ENCODE measurements around the gene USP53. TPM values are rescaled to one million over a fixed set of nuclear protein-coding genes. Genes with fewer than 3 reads are reported as not detected.

The USP53 gene
- total and polyA plus RNA-seq, 2 experiments from 2014 or later, result 17.1 to 27.7 TPM

GRCh38 chr4:119229908-119230687, 17.6 kb downstream of the USP53 start:
- peaks cover 9% of the 10 kb centered on the region for H4K20me1 ChIP-seq (replicated peaks; ENCODE audit: insufficient read depth)
- no peaks in the 10 kb centered on the region for H3K9me2 ChIP-seq (ENCODE audit: insufficient read depth)
- no peak for ATAC-seq
- H3K4me1 Mint-ChIP-seq, result peaks cover 3% of the 10 kb centered on the region; the same call in 2 of the 3 replicates
- H3K36me3 Mint-ChIP-seq (ENCODE audit: low read depth), result peaks cover 6% of the 10 kb centered on the region; the same call in 2 of the 3 replicates
- H3K4me3 ChIP-seq, result no peak overlapping the region
- H2AFZ ChIP-seq, result no peak overlapping the region
- H3K4me3 Mint-ChIP-seq, result no peak overlapping the region
- no peaks in the 10 kb centered on the region for H3K4me1 ChIP-seq (ENCODE audit: insufficient read depth)
- DNase-seq (ENCODE audit: low spot score), result no peak
- H3K27me3 Mint-ChIP-seq (ENCODE audit: insufficient read depth, low read depth, poor library complexity), result no peaks in the 10 kb centered on the region
- no peak overlapping the region for H3K27ac ChIP-seq (ENCODE audit: low read depth)
- H3K79me2 ChIP-seq (replicated peaks; ENCODE audit: insufficient read depth), result peaks cover 57% of the 10 kb centered on the region
- no peaks in the 10 kb centered on the region for H3F3A ChIP-seq (replicated peaks; ENCODE audit: low read depth)
- H3K27me3 ChIP-seq (ENCODE audit: insufficient read depth), result no peaks in the 10 kb centered on the region
- H3K4me2 ChIP-seq, result no peak overlapping the region
- peaks cover 2% of the 10 kb centered on the region; the same call in 1 of the 2 replicates for H3K36me3 ChIP-seq (ENCODE audit: insufficient read depth)
- H3K27ac Mint-ChIP-seq, result no peak overlapping the region
- H3K9me3 Mint-ChIP-seq, result no peaks in the 10 kb centered on the region
- TF ChIP-seq JUNB (IDR thresholded peaks at IDR 0.05; ENCODE audit: unreplicated experiment), result no peak
- no peak for TF ChIP-seq POLR2AphosphoS5 (IDR thresholded peaks at IDR 0.05; ENCODE audit: low read depth)

- ATAC-seq (no peak), DNase-seq (ENCODE audit: low spot score) (no peak)
- Mint-ChIP-seq H3K36me3 (ENCODE audit: low read depth) (peaks cover 4% of the 10 kb centered on the region; the same call in 2 of the 3 replicates), H3K4me3 (no peak overlapping the region), H3K27me3 (ENCODE audit: insufficient read depth, low read depth, poor library complexity) (no peaks in the 10 kb centered on the region), H3K4me1 (peaks cover 3% of the 10 kb centered on the region; the same call in 2 of the 3 replicates), H3K9me3 (no peaks in the 10 kb centered on the region), H3K27ac (no peak overlapping the region)
- no peaks in the 10 kb centered on the region for H3F3A ChIP-seq (replicated peaks; ENCODE audit: low read depth)
- peaks cover 9% of the 10 kb centered on the region for H4K20me1 ChIP-seq (replicated peaks; ENCODE audit: insufficient read depth)
- no peak overlapping the region for H3K4me3 ChIP-seq
- peaks cover 63% of the 10 kb centered on the region for H3K79me2 ChIP-seq (replicated peaks; ENCODE audit: insufficient read depth)
- H3K36me3 ChIP-seq (ENCODE audit: insufficient read depth), result peaks cover 2% of the 10 kb centered on the region; the same call in 1 of the 2 replicates
- H3K9me2 ChIP-seq (ENCODE audit: insufficient read depth), result no peaks in the 10 kb centered on the region
- H3K27ac ChIP-seq (ENCODE audit: low read depth), result no peak overlapping the region
- no peaks in the 10 kb centered on the region for H3K4me1 ChIP-seq (ENCODE audit: insufficient read depth)
- H3K4me2 ChIP-seq, result no peak overlapping the region
- H3K27me3 ChIP-seq (ENCODE audit: insufficient read depth), result no peaks in the 10 kb centered on the region
- no peak overlapping the region for H2AFZ ChIP-seq
- TF ChIP-seq JUNB (IDR thresholded peaks at IDR 0.05; ENCODE audit: unreplicated experiment) (no peak), NANOG (IDR thresholded peaks at IDR 0.05; ENCODE audit: borderline replicate concordance) (no peak), POLR2AphosphoS5 (IDR thresholded peaks at IDR 0.05; ENCODE audit: low read depth) (no peak), STAT1 (IDR thresholded peaks at IDR 0.05; ENCODE audit: unreplicated experiment) (no peak), ZNF114 (CRISPR knock-in tag; IDR thresholded peaks at IDR 0.05) (no peak), ZNF331 (CRISPR knock-in tag; IDR thresholded peaks at IDR 0.05; ENCODE audit: low read depth) (no peak), EZH2 (IDR thresholded peaks at IDR 0.05; ENCODE audit: low read depth, unreplicated experiment) (no peak), EZH2phosphoT487 (IDR thresholded peaks at IDR 0.05; ENCODE audit: unreplicated experiment) (no peak), CTCF (conservative IDR thresholded peaks at IDR 0.05; ENCODE audit: low read depth in 2 of 2) (no peak), ETS1 (IDR thresholded peaks at IDR 0.05) (no peak), CREB1 (CRISPR knock-in tag; IDR thresholded peaks at IDR 0.05; ENCODE audit: low read depth) (no peak), ZNF462 (CRISPR knock-in tag; IDR thresholded peaks at IDR 0.05) (no peak)
Measured at GRCh38 chr4:119231491-119231890, 19.0 kb downstream of the USP53 start.

All from GM23338 (cell line).